HL-60/S4 treated with retinoic acid at 250 ng/mL for 4 days and 3 days (cell line): Measurements from ENCODE around the gene TRIO.

Source experiments
- in situ Hi-C: fragments of 300-500 bp; cut with MboI; formaldehyde crosslinking; loops from 2 replicates; pipeline ENCODE4 v1.7.0; 2022; ENCODE audit warnings: low sequenced_read_pairs

Gene TRIO

DNA sequence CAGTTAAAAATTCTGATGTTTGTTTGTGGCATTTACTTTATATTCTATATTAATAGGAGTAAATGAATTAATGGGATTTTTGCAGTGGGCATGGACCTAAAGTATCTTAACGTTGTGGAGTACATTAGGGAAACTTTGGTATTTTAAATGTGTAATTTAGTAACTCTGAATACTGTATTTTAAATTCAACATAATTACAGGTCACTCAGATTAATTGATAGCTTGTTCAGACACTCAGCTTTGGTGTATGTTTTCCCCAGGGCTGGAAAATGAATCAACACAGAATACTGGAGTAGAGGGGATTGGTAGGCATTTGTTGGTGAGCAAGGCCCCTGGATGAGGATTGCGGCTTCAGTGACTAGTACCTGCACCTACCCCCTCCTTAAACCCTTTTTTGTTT, 117.5 kb downstream of the TRIO start:
- in situ Hi-C loops: no loop called here

DNA sequence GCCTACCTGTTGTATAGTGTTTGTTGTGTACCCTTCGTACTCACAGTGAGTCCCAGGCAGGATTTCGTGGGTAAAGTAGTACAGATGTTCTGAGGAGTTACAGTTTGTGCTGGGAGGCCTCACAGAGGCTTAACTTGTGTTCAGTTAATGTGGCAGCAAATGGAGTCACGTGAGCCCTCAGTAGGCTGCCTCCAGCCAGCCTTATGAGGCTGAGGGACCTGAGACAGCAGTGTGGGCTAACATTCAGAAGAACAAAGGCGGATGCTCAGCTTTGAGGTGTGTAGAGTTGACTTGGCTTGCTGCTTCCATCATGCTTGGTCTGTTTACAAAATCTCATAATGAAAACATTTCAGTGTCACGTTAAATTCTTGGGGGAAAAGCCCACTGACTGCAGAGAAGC, 118.1 kb downstream of the TRIO start:
- in situ Hi-C loops: no loop called here

DNA sequence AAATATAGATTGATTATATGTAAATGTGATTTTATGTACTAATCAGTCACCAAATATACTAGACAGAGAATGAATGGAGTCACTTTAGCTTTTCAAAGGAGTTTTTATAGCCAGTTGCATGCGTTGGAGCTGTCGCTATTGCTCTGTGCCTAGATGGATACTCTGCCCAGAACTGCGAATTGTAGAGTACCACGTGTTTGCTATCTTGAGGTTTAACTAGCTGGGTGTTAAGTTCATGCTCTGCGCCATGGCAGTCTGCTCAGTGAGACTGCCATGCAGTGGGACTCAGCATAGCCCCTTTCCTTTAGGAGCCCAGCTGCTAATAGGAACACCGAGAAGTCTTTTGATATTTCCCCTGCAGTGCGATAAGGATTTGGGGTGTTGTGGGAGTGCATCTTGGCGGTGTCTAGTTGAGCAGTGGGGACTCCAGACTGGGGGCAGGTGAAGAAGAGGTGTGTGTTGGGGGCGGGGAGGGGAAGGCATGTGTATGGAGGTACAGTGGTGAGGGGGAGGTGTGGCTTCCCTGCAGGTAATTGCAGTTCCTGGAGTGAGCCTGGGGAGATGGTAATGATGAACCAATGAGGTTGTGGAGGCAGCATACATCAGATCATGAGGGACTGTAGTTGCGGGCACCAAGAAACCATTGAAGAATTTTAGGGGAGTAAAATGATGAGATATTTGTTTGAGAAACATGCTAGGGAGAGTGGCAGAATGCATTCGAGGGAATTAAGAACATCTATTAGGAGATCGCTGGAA, 118.9 kb downstream of the TRIO start:
- in situ Hi-C loops: no loop called here

DNA sequence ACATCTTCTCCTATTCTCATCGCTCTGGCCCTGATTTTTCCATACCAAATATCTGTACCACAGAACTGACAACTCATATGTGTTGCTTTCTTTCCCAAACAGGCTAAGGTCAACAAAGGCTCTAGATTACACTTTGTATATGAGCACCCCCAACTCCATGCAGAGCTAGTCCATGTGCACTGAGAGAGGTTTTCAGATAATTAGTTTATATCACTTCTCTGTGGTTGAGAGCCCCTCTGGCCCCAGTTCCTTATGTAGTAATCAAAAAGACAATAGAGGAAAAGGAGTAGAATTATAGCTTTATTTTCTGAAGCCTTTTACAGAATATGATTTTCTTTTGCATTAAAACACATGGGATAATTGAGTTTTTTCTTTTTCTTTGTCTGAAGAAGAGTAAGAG, 120.0 kb downstream of the TRIO start:
- in situ Hi-C loops: no loop called here

DNA sequence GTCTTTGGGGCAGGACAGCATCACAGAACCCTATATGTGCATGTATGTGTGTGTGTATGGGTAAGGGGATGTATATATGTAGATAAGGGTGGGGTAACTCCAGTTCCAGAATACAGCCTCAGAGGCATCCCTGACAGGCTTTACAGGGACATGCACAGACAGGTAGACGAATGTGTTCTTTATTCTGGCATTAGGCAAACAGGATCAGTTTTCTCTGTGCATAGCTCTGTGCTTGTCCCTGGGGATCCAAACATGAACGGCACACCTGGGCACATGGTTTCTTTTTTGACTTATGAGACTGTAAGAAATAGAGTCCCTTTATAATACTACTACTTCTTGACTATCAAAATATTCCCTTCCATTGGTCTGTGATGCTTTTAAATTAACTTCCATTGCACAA, 120.6 kb downstream of the TRIO start:
- in situ Hi-C loops: no loop called here

DNA sequence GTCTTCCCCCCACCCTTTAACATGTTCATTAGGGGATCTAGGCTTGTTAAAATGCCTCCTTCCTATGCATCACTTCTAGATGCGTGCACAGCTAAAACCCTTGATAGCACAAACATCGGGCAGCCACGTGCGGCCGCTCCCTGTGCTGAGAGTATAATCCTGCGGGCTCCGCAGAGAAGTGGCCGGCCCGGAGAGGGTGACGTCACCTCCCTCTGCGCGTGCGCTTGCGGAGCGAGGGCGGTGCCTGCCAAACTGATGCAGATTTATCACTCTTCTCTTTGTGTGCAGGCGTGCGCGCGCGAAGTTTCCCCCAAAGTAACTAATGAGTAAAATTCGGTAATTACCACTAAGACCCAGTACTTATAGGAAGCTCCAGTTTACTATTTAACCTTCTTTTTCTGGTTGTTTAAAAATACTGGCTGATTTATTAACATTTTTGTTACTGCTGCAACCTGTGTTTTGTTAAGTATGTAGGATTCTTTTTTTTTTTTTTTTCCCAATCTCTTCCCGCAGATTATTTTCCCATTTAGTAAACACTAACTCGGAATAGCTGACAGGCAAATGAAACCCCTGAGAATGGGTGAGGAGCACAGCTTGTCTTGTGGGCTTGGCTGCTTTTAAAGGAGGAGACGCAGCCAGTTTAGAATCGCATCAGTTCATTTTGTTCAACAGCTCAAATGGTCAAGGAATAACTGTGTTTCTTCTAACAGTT, 121.6 kb downstream of the TRIO start:
- in situ Hi-C loops: no loop called here

DNA sequence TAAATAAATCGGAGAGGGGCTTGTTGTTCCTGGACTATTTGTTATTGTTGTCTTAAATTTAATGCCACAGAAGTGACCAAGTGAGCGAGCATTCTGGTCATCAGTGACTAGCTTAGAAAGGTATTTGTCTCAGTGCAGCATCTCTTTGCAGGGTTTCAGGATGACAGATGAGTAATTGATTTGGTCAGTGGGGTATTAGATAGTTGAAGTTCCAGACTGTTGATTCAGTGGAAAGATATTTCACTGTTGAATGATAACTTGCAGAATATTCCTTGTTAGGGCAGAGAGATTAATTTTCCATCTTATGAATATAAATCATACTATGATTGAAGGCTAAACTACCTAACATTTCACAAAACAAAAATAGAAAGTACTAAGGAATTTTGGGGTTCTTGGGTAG, 122.4 kb downstream of the TRIO start:
- in situ Hi-C loops: no loop called here

DNA sequence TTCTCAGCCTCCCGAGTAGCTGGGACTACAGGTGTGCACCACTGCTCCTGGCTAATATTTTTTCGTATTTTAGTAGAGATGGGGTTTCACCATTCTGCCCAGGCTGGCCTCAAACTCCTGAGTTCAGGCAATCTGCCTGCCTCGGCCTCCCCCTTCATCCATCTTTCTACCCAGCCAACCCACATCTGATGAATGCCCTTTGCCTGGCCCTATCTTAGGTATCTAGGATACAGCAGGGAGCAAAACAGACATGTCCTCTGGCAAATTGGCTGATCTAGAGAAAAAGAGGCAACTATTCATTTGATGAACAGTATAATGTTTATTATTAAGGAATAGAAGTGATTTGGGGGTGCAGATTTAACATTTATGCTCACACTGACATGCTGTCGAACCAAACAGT, 123.0 kb downstream of the TRIO start:
- in situ Hi-C loops: no loop called here

DNA sequence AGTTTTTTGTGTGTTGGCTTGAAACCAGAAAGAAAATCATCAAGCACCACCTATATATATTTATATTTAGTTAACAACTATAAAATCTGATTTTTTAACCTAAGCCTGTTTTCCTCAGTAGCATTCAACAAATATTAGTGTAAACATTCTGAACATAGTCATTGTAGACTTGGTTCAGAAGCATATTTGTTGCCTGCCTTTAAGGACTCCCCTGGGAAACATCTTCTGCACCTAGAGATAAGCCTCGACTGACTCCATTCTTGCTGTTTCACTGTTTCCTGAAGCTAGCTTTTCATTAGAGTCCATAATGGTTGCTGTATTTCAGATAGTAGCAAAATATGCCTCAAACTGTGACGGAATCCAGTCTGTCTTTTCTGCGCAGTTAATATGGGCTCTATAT, 123.5 kb downstream of the TRIO start:
- in situ Hi-C loops: no loop called here

DNA sequence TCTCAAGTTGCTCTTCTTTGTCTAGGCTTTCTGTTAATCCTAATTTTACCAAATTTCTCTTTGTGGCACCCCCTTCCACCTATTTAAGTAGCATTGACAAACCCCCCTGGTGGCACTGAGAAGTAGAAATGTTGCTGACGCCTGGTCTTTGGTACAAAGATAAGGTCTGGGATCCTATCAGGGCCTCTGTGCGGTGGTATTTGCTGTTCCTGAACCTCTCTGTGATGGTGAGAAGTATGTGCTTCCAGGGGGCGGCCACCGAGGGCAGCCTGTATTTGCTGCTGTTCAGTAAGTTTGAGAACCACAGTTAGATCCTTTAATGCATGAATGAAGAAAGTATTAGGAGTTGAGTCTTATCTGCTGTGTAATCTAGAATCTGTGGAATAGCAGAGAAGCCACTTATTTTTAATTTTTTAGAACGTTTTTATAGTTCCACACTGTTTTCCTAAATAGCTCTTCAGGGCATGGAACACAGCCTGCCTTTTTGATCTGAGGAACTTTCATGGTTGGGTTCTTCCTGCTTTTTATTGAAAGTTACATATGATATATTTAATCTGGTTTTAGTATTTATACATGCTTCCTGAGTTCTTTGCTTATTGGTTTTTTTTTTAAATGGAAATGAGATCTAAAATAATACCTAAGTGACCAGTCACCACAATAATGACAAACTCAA, 124.2 kb downstream of the TRIO start:
- in situ Hi-C loops: no loop called here

DNA sequence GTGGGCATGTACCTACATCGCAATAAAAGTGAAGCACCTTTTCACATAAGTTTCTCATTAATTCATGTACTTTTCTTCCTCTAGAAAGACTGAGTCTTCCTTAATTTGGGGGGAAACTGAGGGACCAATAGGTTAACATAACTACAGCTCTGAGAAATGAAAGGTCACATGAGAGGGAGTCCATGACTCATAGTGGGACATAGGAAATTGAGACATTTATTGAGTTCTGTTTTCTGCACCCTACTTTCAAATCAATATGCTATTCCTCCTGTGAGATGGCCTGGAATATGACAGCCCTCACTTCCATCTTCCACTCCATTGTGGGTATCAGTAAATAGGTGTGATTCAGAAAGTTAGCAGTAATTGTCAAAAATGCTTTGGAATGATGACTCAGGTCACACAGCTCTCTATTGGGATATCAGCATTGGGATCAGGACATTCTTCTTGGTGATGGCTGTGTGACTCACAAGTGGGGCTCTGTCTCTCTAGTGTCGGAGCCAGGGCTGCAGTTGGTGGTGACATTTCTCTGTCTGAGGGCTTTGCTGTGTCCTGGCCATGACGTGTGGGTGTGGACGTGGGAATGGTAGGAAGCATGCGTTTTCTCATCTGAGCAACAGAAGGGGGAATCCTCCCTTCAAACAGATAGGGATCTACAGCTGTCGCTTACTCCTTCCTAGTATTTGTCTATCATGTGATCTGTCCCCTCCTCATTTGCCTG, 125.0 kb downstream of the TRIO start:
- in situ Hi-C loops: no loop called here

DNA sequence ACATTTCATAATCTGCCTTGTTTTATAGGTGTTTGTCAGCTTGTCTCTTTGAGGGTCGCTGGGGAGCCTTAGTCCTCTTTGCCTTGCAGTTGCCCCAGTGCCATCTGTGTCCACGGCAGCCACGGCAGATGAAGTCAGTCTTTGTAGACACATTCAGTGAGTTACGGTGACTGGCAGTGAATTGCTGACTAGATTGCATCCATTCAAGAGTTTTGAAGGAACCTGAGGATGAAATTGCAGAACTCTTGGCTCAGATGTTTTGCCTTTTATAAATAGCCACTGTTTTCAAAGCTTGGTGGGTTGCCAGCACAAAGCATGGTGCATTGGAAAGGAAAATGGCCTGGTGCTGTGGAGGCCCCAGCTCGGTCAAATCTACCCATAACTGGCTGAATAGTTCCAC, 125.6 kb downstream of the TRIO start:
- in situ Hi-C loops: no loop called here

DNA sequence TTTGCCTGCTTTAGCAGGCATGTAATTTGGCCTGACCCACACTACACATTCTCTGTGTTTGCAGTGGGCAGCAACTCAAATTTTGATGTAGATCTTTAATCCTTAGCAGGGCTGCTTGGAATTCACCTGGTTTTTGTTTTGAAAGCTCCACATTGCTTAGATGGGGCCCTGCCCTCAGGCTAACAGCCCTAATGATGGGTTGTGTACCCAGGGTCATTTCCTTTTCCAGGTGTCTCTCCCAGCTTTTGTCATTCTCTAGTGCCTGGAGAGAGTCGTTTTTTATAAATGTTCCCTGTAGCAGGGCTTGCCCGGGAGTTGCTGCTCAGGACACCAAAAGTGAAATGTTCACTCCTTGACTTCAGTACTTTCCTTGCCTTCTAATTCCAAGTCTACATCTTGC, 126.3 kb downstream of the TRIO start:
- in situ Hi-C loops: no loop called here

DNA sequence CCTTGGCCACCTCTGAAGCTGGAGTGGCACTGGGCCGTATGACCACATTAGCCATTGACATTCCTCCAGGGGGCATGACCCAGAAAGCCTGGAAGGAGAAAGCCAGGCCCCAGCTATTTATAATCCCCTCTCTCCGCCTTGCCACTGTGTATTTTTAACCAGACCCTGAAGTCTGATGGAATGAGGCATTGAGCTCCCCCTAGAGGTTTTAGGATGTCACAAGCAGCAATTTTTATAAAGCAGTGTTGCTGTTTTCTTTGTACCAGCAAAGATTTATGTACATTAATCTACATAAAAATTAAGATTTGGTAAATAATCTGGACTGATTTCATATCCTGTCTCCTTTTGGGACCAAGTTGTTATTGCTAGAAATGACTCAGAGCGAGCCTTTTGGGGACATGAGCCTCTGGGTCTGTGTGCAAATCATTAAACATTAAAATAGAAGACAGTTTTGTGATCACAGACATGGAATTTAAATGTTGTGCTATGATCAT, 127.1 kb downstream of the TRIO start:
- in situ Hi-C loops: no loop called here

DNA sequence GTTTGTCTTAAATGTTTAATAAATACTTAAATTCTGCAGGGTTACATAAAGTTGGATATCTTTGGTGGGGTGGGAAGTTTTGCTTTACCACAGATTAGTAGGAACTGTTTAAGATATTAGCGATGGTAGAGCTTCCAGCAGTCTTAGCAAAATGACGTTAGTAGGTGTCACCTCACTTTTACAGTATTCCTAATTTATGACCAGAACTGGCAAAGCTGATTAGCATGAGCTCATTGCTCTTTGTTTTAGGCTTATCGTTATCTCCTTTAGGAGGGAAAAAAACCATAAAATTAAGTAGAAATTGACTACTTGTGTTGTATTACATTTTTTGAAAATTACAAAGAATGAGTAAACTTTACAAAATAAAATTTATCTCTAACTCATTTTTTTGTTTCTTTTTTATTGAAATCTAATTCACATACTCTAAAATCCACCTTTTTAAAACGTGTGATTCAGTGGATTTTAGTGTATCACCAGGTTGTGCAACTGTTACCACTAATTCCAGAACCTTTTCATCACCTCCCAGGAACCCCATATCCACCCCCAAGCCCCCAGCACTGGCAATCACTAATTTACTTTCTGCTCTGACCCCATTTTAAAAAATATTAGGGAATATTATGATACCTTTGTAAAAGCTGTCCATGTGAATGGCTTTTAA, 129.5 kb downstream of the TRIO start:
- in situ Hi-C loops: no loop called here

DNA sequence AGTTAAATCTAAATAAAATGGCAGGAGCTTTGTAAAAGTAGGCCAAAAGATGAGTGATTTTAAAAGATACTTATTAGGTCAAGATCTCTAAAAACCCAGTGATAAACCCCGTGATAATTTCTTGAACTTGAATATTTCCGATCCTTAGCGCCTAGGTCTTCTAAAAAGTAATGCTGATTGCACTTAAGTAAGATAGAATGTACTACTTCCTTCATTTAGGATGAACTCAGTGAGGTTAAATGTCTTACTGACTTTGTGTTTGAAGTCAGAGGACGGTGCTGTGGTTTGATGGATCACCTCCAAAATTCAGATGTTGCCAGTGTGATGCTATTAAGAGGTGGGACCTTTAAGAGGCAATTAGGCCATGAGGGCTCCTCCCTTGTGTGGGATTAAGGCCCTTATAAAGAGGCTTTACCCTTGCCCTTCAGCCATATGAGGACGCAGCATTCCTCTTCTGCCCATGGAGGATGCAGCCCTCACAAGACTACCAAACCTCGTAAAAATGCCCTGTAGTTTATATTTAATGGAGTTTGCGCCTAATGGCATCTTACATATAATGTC, 130.1 kb downstream of the TRIO start:
- in situ Hi-C loops: no loop called here

DNA sequence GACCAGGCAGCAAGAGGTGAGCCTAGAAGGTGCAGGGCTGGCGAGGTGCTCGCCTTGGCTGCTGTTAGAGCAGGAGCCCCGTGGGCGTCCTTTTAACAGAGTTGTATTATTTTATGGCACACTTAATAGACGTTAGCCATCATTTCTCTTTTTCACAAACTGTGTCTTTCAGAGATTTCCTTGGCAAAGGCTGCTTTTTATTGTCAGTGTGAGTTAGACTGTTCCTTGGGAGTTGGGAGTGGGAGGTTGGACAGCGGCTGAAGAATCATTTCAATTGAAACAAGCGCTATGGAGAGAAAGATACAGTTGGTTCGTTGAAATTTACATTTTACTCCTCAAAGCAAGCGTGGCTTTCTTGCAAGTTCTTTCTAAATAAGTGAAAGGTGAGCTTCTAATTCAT, 133.2 kb downstream of the TRIO start:
- in situ Hi-C loops: no loop called here

DNA sequence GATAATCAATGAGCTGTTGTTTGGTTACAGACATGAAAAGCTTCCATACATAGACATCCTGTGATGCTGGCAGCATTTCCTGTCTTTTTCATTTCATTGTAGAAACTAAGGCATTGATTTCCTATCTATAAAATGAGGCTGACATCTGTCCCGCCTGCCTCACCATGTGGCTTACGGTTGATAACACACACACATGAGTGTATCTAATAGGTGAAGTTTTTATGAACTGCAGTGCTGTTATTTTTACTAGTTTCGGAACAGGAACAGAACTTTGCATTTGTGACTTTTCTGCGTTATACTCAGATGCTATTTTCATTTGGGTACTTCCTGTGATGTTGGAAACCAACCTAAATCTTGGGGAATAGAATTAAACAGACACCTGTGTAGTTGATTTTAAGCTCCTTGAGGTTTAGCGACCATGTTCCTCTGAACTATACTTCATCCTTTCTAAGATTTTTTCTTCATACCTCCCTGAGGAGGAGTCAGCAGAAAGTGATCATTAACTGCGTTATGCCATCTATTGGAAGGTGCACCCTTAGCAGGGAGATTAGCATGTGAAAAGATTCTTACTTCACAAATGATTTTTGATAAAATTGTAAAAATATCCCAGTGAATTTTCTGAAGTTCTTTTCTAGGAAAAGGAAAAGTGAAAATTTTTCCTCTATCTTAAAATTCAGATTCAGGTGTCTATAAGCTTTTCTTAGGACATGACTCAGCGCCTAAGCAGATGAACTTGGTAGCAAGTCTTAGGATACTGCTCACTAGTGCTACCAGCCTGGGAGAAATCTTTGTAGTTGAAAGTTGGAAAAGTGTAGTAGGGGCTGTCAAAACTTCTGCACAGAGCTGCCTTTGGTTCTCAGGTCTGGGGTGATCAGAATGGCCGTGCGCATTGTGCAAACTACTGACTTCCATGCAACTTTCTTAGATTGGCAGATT, 134.5 kb downstream of the TRIO start:
- in situ Hi-C loops: no loop called here

DNA sequence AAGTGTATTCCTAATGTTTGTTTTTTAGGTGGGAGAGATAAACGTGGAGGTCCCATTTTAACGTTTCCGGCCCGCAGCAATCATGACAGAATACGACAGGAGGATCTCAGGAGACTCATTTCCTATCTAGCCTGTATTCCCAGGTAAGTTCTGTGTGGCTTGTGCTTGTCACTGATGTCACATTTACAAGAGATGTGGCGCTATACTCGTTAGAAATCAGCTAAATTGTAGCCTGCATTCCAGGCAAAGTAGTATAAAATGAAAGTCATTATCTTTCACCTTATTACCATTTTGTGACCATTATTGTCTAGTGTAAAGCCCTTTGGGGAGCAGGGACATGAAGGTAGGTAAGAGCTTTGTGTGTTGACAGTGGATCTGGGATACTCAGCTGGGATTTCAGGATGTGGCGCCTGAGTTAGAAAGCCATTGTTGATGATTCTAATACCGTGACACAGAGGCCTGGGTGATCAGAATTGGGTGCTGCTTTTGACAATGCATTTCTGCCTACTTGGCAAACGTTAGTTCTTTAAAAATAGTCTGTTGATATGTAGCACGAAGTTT, 137.2 kb downstream of the TRIO start:
- in situ Hi-C loops: no loop called here
